Sigmoid colon (tissue), 7 donors: ENCODE measurements around the gene COPS7B. TPM values are rescaled to one million over a fixed set of nuclear protein-coding genes. Genes with fewer than 3 reads are reported as not detected.

Experiments used
- polyA plus RNA-seq, 3 donors: library from polyadenylated mRNA; stranded (reverse); fragments of 200-250 nt; gene quantifications; one replicate each; pipeline ENCODE4 v1.2.3, GENCODE V29; 2013
- small RNA-seq, 3 donors: library from RNA; depleted of rRNA; stranded (forward); fragments of <200 nt; gene quantifications; one replicate each; pipeline ENCODE3, GENCODE V24; 2016
- total RNA-seq, 4 donors: library from RNA; depleted of rRNA; stranded (reverse); fragments of >200 nt; gene quantifications; one replicate each; pipeline ENCODE4 v1.1.0, GENCODE V29; 2016
- donor health status: healthy with polysubstance abuse.
- donor health status: Bipolar disorder and iron deficiency.
- donor health status: healthy.

Gene COPS7B
- total and polyA plus RNA-seq, 7 donors: 8.1 to 43.8 (median 17.6) TPM

Small RNAs within 50 kb of the gene (small RNA-seq; reads per million reads assigned to genes)
- gene AC073476.4: 0 reads per million in 3 donors

Other genes starting within 250 kb of the COPS7B start
- gene TEX44, start 193.6 kb upstream of the COPS7B start, total RNA-seq: not detected
- not detected for gene TEX44, start 193.6 kb upstream of the COPS7B start, polyA plus RNA-seq
- gene PTMA, start 77.9 kb upstream of the COPS7B start, total RNA-seq: 1,000 to 10,000 TPM in 2 of 4 donors, 100 to 1,000 TPM in 2; 807 to 1,142 (median 1,007) TPM
- 1,000 to 10,000 TPM; 1,787 to 2,683 (median 1,800) TPM for gene PTMA, start 77.9 kb upstream of the COPS7B start, polyA plus RNA-seq
- gene PDE6D, start 5.2 kb upstream of the COPS7B start, total RNA-seq: 10 to 100 TPM; 19.9 to 44.9 (median 26.3) TPM
- 10 to 100 TPM; 23.1 to 28.9 (median 24.6) TPM for gene PDE6D, start 5.2 kb upstream of the COPS7B start, polyA plus RNA-seq
- gene NPPC, start 140.0 kb downstream of the COPS7B start, total RNA-seq: 1 to 10 TPM in 2 of 4 donors, not detected in 2; 1.9 to 5.6 TPM
- gene NPPC, start 140.0 kb downstream of the COPS7B start, polyA plus RNA-seq: 1 to 10 TPM in 1 of 3 donors, under 1 TPM in 1, not detected in 1; 0.60 to 2.8 TPM
- gene DIS3L2, start 175.3 kb downstream of the COPS7B start, total RNA-seq: 10 to 100 TPM; 22.5 to 37.9 (median 30.8) TPM
- 10 to 100 TPM in 1 of 3 donors, 1 to 10 TPM in 2; 8.8 to 17.5 (median 9.0) TPM for gene DIS3L2, start 175.3 kb downstream of the COPS7B start, polyA plus RNA-seq